GM12891 (cell line): Measurements from ENCODE around the gene FHAD1.

ENCODE experiments used
- POLR2A ChIP-seq: IDR thresholded peaks from 2 replicates; pipeline ENCODE4 v1.6.1; 2011; ENCODE audit warnings: low read depth, low read length, control low read depth
- POLR2AphosphoS5 ChIP-seq: IDR thresholded peaks from 2 replicates; pipeline ENCODE4 v1.6.1; 2011; ENCODE audit warnings: low read depth, low read length, control low read depth
- POU2F2 ChIP-seq: IDR thresholded peaks from 2 replicates; pipeline ENCODE4 v1.6.1; 2011; ENCODE audit warnings: low read depth, mild to moderate bottlenecking, control low read depth, low read length, moderate library complexity
- TAF1 ChIP-seq: IDR thresholded peaks from 2 replicates; pipeline ENCODE4 v1.6.1; 2011; ENCODE audit warnings: low read depth, low read length, control low read depth

- no peak for TF ChIP-seq POLR2A
- TF ChIP-seq TAF1, result no peak
- no peak for TF ChIP-seq POU2F2
- no peak for TF ChIP-seq POLR2AphosphoS5
Measured at GRCh38 chr1:15358565-15359133, 111.6 kb downstream of the FHAD1 start.
